Lung (tissue), 12 donors: ENCODE results near the gene MAML3. TPM values are rescaled to one million over a fixed set of nuclear protein-coding genes. Genes with fewer than 3 reads are reported as not detected.
A peak's percentile ranks its signal among the peaks of the same experiment; 100 is the strongest.

Source experiments
- ATAC-seq: fragments of 200-7000 bp; cut with Tn5 transposase; one replicate; pipeline ENCODE4 v1.9.1; 2020; ENCODE audit warnings: moderate number of reproducible peaks; ENCODE audit not compliant: insufficient read depth, low FRiP score
- DNase-seq, 3 donors: peaks; one replicate each; pipeline ENCODE4 v3.0.0-alpha.2; 2013 to 2017
- H3K27ac ChIP-seq, 2 donors: one replicate each; pipeline ENCODE4 v1.5.1; 2013; ENCODE audit warnings: mild to moderate bottlenecking in 2 of 2, moderate library complexity in 2 of 2, control low read depth in 1 of 2, inconsistent platforms in 1 of 2, low read depth in 1 of 2, low read length in 1 of 2
- H3K27me3 ChIP-seq, 3 donors: one replicate each; pipeline ENCODE4 v1.5.1; 2013; ENCODE audit warnings: low read length in 2 of 3; ENCODE audit not compliant: control insufficient read depth in 3 of 3, insufficient read depth in 3 of 3
- H3K36me3 ChIP-seq, 4 donors: one replicate each; pipeline ENCODE4 v1.5.1; 2013; ENCODE audit warnings: low read length in 4 of 4, mild to moderate bottlenecking in 1 of 4, moderate library complexity in 1 of 4; ENCODE audit not compliant: control insufficient read depth in 4 of 4, insufficient read depth in 4 of 4
- H3K4me1 ChIP-seq, 5 donors: one replicate each; pipeline ENCODE4 v1.5.1; 2013; ENCODE audit warnings: low read length in 5 of 5, mild to moderate bottlenecking in 2 of 5, moderate library complexity in 1 of 5; ENCODE audit not compliant: control insufficient read depth in 5 of 5, insufficient read depth in 5 of 5
- H3K4me3 ChIP-seq: one replicate; pipeline ENCODE4 v1.5.1; 2013; ENCODE audit warnings: mild to moderate bottlenecking, control low read depth, moderate library complexity
- H3K9ac ChIP-seq, 2 donors: one replicate each; pipeline ENCODE4 v1.5.1; 2013; ENCODE audit warnings: low read length in 2 of 2, control low read depth in 1 of 2; ENCODE audit not compliant: insufficient read depth in 1 of 2
- H3K9me3 ChIP-seq, 4 donors: one replicate each; pipeline ENCODE4 v1.5.1; 2013; ENCODE audit warnings: low read length in 3 of 4, mild to moderate bottlenecking in 1 of 4, moderate library complexity in 1 of 4; ENCODE audit not compliant: control insufficient read depth in 4 of 4, insufficient read depth in 3 of 4
- WGBS, 2 donors: extraction: QIAGEN DNeasy Blood & Tissue Kit; methylation state at CpG; one replicate each; pipeline ENCODE4 v1.1.7; 2013; 5-methylcytosine and 5-hydroxymethylcytosine counted together
- polyA plus RNA-seq, 2 donors: library from polyadenylated mRNA; stranded (reverse); fragments of 200-250 nt; gene quantifications; one replicate each; pipeline ENCODE4 v1.2.1, GENCODE V29; 2013
- total RNA-seq, 2 donors: library from RNA; depleted of rRNA in 1 of 2; stranded (reverse); fragments of >200 nt in 1 of 2; gene quantifications; one replicate each; pipeline ENCODE4 v1.2.1, GENCODE V29; 2014 to 2021
- TF ChIP-seq, protein P1 (sequence below): IDR thresholded peaks from 2 replicates; pipeline ENCODE4 v1.5.1; 2012; ENCODE audit warnings: mild to moderate bottlenecking; ENCODE audit errors: control extremely low read depth, extremely low read depth
- donor health status: control.
- donor health status: control.
- donor health status: Bipolar disorder and iron deficiency.
- donor health status: healthy.
- donor health status: DM: yes; HTN: yes; CAD: no.

The MAML3 gene
- total and polyA plus RNA-seq, 4 donors, result 3.0 to 16.4 (median 8.5) TPM

DNA sequence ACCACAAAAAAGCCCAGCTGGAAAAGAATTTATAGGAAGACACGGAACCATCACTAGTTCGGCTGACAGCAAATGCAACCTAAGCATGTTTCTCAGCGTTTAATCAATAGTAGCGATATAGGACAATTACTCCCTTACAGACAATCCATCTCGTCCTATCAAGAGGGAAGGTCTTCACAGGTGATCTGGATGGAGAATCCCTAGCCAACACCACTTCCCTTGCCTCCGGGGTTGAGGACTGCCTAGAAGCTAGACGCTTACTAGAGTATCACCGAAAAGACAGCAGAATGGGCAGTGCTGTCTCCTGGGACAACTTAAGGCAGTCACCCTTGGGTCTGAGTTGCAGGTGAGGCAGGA, 32.1 kb upstream of the MAML3 start:
- TF ChIP-seq, protein P1, sequence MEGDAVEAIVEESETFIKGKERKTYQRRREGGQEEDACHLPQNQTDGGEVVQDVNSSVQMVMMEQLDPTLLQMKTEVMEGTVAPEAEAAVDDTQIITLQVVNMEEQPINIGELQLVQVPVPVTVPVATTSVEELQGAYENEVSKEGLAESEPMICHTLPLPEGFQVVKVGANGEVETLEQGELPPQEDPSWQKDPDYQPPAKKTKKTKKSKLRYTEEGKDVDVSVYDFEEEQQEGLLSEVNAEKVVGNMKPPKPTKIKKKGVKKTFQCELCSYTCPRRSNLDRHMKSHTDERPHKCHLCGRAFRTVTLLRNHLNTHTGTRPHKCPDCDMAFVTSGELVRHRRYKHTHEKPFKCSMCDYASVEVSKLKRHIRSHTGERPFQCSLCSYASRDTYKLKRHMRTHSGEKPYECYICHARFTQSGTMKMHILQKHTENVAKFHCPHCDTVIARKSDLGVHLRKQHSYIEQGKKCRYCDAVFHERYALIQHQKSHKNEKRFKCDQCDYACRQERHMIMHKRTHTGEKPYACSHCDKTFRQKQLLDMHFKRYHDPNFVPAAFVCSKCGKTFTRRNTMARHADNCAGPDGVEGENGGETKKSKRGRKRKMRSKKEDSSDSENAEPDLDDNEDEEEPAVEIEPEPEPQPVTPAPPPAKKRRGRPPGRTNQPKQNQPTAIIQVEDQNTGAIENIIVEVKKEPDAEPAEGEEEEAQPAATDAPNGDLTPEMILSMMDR, result no peak
- H3K27me3 ChIP-seq, result no peaks in the 10 kb centered on the region
- no peak overlapping the region for H3K4me3 ChIP-seq
- no peak for DNase-seq
- ATAC-seq, result no peak
- peaks cover 0 to 52% (median 1%) of the 10 kb centered on the region in 5 donors for H3K4me1 ChIP-seq
- no peaks in the 10 kb centered on the region for H3K36me3 ChIP-seq
- WGBS, 2 donors, result 93 to 95% methylated on average over 8 of the region's 8 CpGs
- no peak overlapping the region for H3K27ac ChIP-seq
- H3K9me3 ChIP-seq, result peaks cover 0 to 1% (median 0%) of the 10 kb centered on the region in 4 donors
- H3K9ac ChIP-seq, result no peak overlapping the region

DNA sequence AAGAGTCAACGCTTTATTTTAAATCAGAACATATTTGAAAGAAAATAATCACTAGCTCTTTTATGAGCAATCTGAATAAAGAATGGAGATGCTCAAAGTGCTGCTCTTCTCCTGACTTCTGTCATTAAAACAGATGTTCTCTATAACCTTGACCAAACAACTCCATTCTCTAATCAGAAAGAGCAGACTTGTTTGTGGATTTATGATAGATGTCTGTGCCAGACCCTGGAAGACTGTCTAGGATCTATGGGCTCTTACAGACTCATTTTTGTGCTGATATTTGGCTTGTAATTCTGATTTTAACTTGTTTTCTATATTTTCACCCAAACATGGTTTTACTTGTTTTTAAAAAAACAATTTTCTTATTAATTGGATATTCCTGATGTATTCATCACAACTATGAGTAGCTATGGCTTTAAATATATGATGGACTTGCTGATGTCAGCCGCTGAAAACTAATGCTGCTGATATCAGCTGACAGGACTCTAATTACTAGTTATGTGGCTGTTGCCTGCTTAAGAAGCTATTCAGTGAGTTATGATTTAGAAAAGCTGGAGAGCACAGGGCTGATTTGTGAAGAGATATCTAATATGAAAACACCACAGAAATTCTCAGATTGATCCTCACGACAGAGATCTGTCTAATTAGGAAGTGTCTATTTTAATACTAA, 31.6 kb upstream of the MAML3 start:
- peak in 2 of 3 donors; percentile 11 to 35 for DNase-seq
- no peak overlapping the region for H3K27ac ChIP-seq
- H3K9me3 ChIP-seq, result peaks cover 0 to 1% (median 0%) of the 10 kb centered on the region in 4 donors
- H3K4me3 ChIP-seq, result no peak overlapping the region
- no peaks in the 10 kb centered on the region for H3K27me3 ChIP-seq
- WGBS, 2 donors, result 77 to 81% methylated on average over 3 of the region's 3 CpGs
- TF ChIP-seq, protein P1, result no peak
- peaks cover 0 to 52% (median 1%) of the 10 kb centered on the region in 5 donors for H3K4me1 ChIP-seq
- ATAC-seq, result no peak
- no peak overlapping the region for H3K9ac ChIP-seq
- no peaks in the 10 kb centered on the region for H3K36me3 ChIP-seq

DNA sequence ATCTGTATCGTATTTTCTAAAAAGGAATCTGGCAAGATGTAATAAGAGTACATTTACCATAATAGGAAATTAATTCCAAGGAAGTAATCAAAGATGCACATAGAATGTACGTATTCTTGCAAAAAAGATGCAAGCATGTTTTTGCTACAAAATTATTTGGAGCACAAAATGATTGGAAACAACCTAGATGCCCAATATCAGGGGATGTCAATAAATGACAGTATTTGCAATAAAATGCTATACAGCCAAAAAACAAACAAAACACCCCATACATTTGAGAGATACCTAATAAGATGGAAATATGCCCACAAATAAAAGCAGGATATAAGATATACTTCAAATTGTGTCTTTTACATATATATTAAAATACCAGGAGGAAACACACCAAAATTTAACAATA, 29.3 kb upstream of the MAML3 start:
- TF ChIP-seq, protein P1, result no peak
- WGBS, 2 donors, result 94 to 97% methylated on average over 2 of the region's 2 CpGs

More for the DNA sequence above, 29.3 kb upstream of the MAML3 start:
- Histone ChIP-seq H3K36me3 (no peaks in the 10 kb centered on the region), H3K4me3 (no peak overlapping the region), H3K27ac (no peak overlapping the region), H3K9ac (no peak overlapping the region), H3K4me1 (peaks cover 0 to 30% (median 0%) of the 10 kb centered on the region in 5 donors), H3K9me3 (peaks cover 0 to 1% (median 0%) of the 10 kb centered on the region in 4 donors), H3K27me3 (no peaks in the 10 kb centered on the region)
- DNase-seq (no peak), ATAC-seq (no peak)
